Breast epithelium (tissue), 4 donors: ENCODE data around the gene SPART. TPM values are rescaled to one million over a fixed set of nuclear protein-coding genes. Genes with fewer than 3 reads are reported as not detected.
A peak's percentile ranks its signal among the peaks of the same experiment; 100 is the strongest.
"Not testable (repeated sequence)": the region's sequence is repeated elsewhere in the genome, so short reads cannot be mapped to it uniquely, and the experiment has no call there.

Source experiments
- DNase-seq, 2 donors: peaks; one replicate each; pipeline ENCODE4 v3.0.0-alpha.2; 2019; ENCODE audit warnings: low spot score in 2 of 2
- H3K27ac ChIP-seq, 2 donors: fragments of 200-600 bp; sonication (generic) in 1 of 2; one replicate each; pipeline ENCODE4 v1.5.1; 2016 to 2019; ENCODE audit warnings: mild to moderate bottlenecking in 1 of 2
- H3K27me3 ChIP-seq, 2 donors: fragments of 200-600 bp; sonication (generic) in 1 of 2; one replicate each; pipeline versions ENCODE4 v1.5.1 to v1.6.0; 2017 to 2019; ENCODE audit warnings: control low read depth in 1 of 2, mild to moderate bottlenecking in 1 of 2
- H3K36me3 ChIP-seq: fragments of 200-600 bp; one replicate; pipeline ENCODE4 v1.5.1; 2019
- H3K4me1 ChIP-seq, 2 donors: fragments of 200-600 bp; sonication (generic); one replicate each; pipeline ENCODE4 v1.5.1; 2016 to 2019; ENCODE audit warnings: control low read depth in 1 of 2
- H3K4me3 ChIP-seq, 3 donors: fragments of 200-600 bp; sonication (generic); 1 replicate in 2 of 3; 2 replicates in 1 of 3; pipeline ENCODE4 v1.5.1; 2016 to 2019; ENCODE audit warnings: mild to moderate bottlenecking in 3 of 3, moderate library complexity in 2 of 3
- H3K9me3 ChIP-seq, 2 donors: fragments of 200-600 bp; sonication (generic) in 1 of 2; one replicate each; pipeline ENCODE4 v1.5.1; 2016 to 2019; ENCODE audit warnings: control low read depth in 1 of 2
- CTCF ChIP-seq, 3 donors: fragments of 450-650 bp; IDR thresholded peaks; one replicate each; pipeline ENCODE4 v1.5.1; 2016 to 2017; ENCODE audit warnings: antibody characterized with exemption in 3 of 3, mild to moderate bottlenecking in 3 of 3, moderate library complexity in 3 of 3
- POLR2A ChIP-seq: fragments of 450-650 bp; IDR thresholded peaks from one replicate; pipeline ENCODE4 v1.6.1; 2016; ENCODE audit warnings: antibody characterized with exemption, mild to moderate bottlenecking, moderate library complexity
- POLR2AphosphoS5 ChIP-seq, 3 donors: sonication (generic); formaldehyde crosslinking; IDR thresholded peaks; one replicate each; pipeline ENCODE4 v1.6.1; 2017; ENCODE audit warnings: antibody characterized with exemption in 3 of 3
- intact Hi-C: fragments of 100-400 bp; cut with DNase I; formaldehyde crosslinking; loops from one replicate; pipeline ENCODE4 v1.15.1; 2023; ENCODE audit warnings: low total_unique reads
- total RNA-seq, 3 donors: library from RNA; depleted of rRNA; stranded (reverse); fragments of >200 nt; gene quantifications; one replicate each; pipeline ENCODE4 v1.1.0, GENCODE V29; 2016

The SPART gene
- total RNA-seq, 3 donors from 2014 or later: 79.6 to 111 (median 105) TPM

DNA sequence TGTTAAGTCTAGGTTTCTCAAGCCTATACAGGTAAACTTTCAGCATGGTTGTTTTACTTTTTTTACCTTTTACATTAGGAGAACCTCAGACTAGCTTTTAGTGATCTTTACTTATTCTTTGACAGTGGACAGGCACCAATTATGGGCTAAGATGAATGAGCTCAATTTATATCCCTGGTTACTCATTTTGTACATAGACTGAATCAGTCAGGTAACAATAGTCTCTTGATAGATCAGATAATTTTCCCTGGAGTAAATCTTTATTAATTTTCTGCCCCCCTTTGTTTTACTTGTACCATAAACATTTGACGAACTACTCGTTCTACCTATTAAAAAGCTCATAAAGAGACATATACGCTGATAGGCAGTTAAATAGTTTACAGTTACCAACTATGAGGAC is 22.8 kb downstream of the SPART start:
- intact Hi-C loops: no loop called here
- H3K27ac ChIP-seq: no peak overlapping the region
- TF ChIP-seq POLR2A: no peak
- TF ChIP-seq CTCF (IDR thresholded peaks at IDR 0.05): no peak
- no peak for TF ChIP-seq POLR2AphosphoS5 (IDR thresholded peaks at IDR 0.05)
- H3K4me1 ChIP-seq: no peaks in the 10 kb centered on the region
- DNase-seq: no peak
- no peaks in the 10 kb centered on the region for H3K36me3 ChIP-seq
- no peak overlapping the region for H3K4me3 ChIP-seq
- H3K9me3 ChIP-seq: no peaks in the 10 kb centered on the region
- H3K27me3 ChIP-seq: no peaks in the 10 kb centered on the region

GRCh38 chr13:36319793-36320192 is 26.4 kb downstream of the SPART start:
- H3K27ac ChIP-seq, H3K27me3 ChIP-seq, intact Hi-C loops: not testable (repeated sequence)

DNA sequence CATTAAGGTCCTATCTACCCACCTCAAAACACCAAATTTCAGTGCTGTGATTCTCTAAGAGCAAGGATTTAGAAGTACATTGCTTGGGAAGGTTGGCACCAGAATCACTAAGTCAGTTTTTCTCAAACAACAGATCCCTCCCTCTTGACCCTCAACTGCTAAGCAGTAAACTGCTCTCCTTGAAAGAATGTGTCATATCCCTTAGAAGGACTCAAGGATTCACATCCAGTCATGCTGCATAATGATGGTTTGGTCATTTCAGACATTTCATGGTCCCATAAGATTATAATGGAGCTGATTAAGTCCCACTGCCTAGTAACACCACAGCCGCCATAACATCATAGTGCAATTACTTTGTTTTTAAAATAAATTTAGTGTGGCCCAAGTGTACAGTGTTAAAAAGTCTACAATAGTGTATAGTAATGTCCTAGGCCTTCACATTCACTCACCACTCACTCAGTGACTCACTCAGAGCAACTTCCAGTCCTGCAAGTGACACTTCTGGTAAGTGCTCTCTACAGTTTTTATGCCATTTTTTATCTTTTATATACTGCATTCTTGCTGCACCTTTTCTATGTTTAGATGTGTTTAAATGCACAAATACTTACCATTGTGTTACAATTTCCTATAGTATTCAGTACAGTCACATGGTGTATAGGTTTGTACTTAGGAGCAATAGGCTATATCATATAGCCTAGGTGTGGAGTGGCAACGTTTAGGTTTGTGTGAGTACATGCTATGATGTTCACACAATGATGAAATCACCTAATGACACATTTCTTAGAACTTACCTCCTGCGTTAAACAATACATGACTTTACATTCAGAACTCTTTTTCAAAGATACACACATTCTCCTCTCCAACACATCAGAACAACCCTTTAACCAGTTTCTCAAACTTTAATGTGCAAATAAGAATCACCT is 32.9 kb downstream of the SPART start:
- Histone ChIP-seq H3K9me3 (no peaks in the 10 kb centered on the region), H3K4me1 (no peaks in the 10 kb centered on the region), H3K27ac (no peak overlapping the region), H3K36me3 (peaks cover 6% of the 10 kb centered on the region), H3K27me3 (no peaks in the 10 kb centered on the region), H3K4me3 (no peak overlapping the region)
- no peak for TF ChIP-seq POLR2A
- TF ChIP-seq POLR2AphosphoS5 (IDR thresholded peaks at IDR 0.05): no peak
- TF ChIP-seq CTCF (IDR thresholded peaks at IDR 0.05): no peak
- intact Hi-C loops: no loop called here
- DNase-seq: no peak

More at GRCh38 chr13:36319793-36320192, 26.4 kb downstream of the SPART start:
- H3K4me3 ChIP-seq, H3K4me1 ChIP-seq, DNase-seq, H3K36me3 ChIP-seq, H3K9me3 ChIP-seq: not testable (repeated sequence)

DNA sequence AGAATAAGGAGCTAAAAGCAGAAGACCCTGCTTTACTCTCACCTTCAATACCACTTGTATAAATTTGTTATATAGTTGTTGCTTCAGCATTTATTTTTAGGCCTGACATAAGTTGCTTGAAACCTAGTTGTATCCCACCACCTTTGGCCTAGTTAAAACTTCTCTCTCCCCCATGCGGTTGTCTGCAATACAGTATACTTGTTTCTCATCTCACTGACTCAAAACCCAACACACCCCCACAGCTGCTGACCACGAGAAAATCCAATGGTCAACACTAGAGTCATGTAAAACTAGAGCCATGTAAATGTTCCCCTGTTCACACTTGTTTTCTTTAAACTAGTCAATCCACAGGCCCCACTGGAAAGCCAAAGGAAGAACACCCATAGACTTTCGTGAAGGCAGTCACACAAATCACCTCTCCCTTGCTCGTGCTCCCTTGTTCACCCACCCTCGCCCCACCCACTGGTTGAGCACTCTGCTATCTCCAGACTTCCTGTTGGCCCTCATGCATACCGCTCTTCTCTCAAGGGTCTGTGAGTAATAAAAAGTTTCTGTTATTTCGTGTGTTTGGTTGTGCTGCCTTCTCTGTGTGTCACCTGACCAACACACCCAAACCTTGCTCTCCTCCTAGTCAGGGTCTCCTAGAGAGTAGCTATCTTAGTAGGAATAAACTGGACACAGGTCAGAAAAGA is 35.6 kb downstream of the SPART start:
- no peaks in the 10 kb centered on the region for H3K27me3 ChIP-seq
- no peaks in the 10 kb centered on the region for H3K4me1 ChIP-seq
- H3K9me3 ChIP-seq: no peaks in the 10 kb centered on the region
- H3K27ac ChIP-seq: no peak overlapping the region
- TF ChIP-seq POLR2A (no peak), CTCF (IDR thresholded peaks at IDR 0.05) (no peak), POLR2AphosphoS5 (IDR thresholded peaks at IDR 0.05) (no peak)
- H3K36me3 ChIP-seq: peaks cover 6% of the 10 kb centered on the region
- H3K4me3 ChIP-seq: no peak overlapping the region
- DNase-seq: no peak
- intact Hi-C loops: no loop called here

GRCh38 chr13:36302289-36302688 is 43.9 kb downstream of the SPART start:
- intact Hi-C loops: no loop called here
- Histone ChIP-seq H3K4me1 (no peaks in the 10 kb centered on the region), H3K4me3 (no peak overlapping the region), H3K27me3 (no peaks in the 10 kb centered on the region), H3K9me3 (no peaks in the 10 kb centered on the region), H3K27ac (no peak overlapping the region), H3K36me3 (peaks cover 3% of the 10 kb centered on the region)
- DNase-seq: no peak
- TF ChIP-seq POLR2A (no peak), CTCF (IDR thresholded peaks at IDR 0.05) (no peak), POLR2AphosphoS5 (IDR thresholded peaks at IDR 0.05) (no peak)

GRCh38 chr13:36299469-36299868 is 46.7 kb downstream of the SPART start:
- H3K36me3 ChIP-seq, H3K27me3 ChIP-seq, H3K4me1 ChIP-seq, intact Hi-C loops, H3K9me3 ChIP-seq, DNase-seq, H3K4me3 ChIP-seq: not testable (repeated sequence)
- peak overlapping the region; percentile 33 to 34 for H3K27ac ChIP-seq
